A673 (cell line): ENCODE measurements around the gene PIGC.

Experiments used
- EZH2 ChIP-seq: fragments of 200-600 bp; sonication (generic); IDR thresholded peaks from 2 replicates; pipeline ENCODE4 v1.6.1; 2017; ENCODE audit warnings: borderline replicate concordance, low read depth, mild to moderate bottlenecking, mixed read lengths, antibody characterized with exemption, low read length; ENCODE audit not compliant: poor library complexity, severe bottlenecking
- TF ChIP-seq, protein P1 (sequence below): fragments of 300-800, 200-600 bp; sonication (generic); conservative IDR thresholded peaks from 2 replicates; pipeline ENCODE4 v1.5.1; 2017; ENCODE audit warnings: low read depth, mild to moderate bottlenecking, antibody characterized with exemption, low read length, moderate library complexity, mixed read lengths

DNA sequence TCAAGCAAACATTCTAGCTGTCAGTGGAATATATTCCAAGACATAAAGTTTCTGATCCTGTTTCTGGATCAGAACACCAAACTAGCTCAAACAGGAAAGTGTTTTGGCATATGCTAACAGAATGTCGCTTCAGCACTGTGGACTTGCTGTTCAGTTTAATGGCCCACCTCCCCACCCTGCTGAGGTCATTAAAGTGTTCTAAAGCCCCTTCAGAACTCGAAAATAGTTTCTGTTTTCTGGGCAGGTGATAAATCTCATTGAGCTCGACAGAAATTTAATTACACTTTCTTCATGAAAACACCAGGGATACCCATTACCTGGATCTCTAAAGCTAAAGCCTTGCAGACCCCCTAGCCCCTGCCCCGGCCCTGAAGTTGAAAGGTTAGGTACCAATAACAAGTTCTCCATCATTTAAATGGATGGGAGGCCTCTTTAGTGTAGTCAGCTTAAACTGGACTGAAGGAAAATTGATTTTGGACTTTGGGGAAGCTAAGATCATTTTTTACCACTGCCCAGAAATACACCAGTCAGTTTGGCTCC lies 27.3 kb downstream of the PIGC start:
- TF ChIP-seq, protein P1, sequence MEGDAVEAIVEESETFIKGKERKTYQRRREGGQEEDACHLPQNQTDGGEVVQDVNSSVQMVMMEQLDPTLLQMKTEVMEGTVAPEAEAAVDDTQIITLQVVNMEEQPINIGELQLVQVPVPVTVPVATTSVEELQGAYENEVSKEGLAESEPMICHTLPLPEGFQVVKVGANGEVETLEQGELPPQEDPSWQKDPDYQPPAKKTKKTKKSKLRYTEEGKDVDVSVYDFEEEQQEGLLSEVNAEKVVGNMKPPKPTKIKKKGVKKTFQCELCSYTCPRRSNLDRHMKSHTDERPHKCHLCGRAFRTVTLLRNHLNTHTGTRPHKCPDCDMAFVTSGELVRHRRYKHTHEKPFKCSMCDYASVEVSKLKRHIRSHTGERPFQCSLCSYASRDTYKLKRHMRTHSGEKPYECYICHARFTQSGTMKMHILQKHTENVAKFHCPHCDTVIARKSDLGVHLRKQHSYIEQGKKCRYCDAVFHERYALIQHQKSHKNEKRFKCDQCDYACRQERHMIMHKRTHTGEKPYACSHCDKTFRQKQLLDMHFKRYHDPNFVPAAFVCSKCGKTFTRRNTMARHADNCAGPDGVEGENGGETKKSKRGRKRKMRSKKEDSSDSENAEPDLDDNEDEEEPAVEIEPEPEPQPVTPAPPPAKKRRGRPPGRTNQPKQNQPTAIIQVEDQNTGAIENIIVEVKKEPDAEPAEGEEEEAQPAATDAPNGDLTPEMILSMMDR, result no peak
- no peak for TF ChIP-seq EZH2
